ENCODE data around the gene NPHP3.
"Not testable (repeated sequence)": the region's sequence is repeated elsewhere in the genome, so short reads cannot be mapped to it uniquely, and the experiment has no call there.

Gene NPHP3

GRCh38 chr3:132722165-132723023 is at the start of gene NPHP3:
NPHP3 (minus strand) TSS chr3:132722409; CDS start chr3:132722355, 54 bp downstream.
- DNase-seq (ENCODE audit: low spot score) = peak; percentile 98

- no peak for DNase-seq (ENCODE audit: low spot score)
Measured at GRCh38 chr3:132758740-132759139, 36.5 kb upstream of the NPHP3 start.

- DNase-seq (ENCODE audit: low spot score) = no peak
Measured at GRCh38 chr3:132756108-132756650, 34.0 kb upstream of the NPHP3 start.

- DNase-seq (ENCODE audit: low spot score) = no peak
Measured at GRCh38 chr3:132753946-132754345, 31.7 kb upstream of the NPHP3 start.

GRCh38 chr3:132749786-132750185 is 27.6 kb upstream of the NPHP3 start:
- DNase-seq (ENCODE audit: low spot score) = no peak

- not testable (repeated sequence) for DNase-seq (ENCODE audit: low spot score)
Measured at GRCh38 chr3:132746720-132747119, 24.5 kb upstream of the NPHP3 start.

- no peak for DNase-seq (ENCODE audit: low spot score)
Measured at GRCh38 chr3:132738314-132738713, 16.1 kb upstream of the NPHP3 start.

GRCh38 chr3:132735589-132735988 is 13.4 kb upstream of the NPHP3 start:
- DNase-seq (ENCODE audit: low spot score) = no peak

GRCh38 chr3:132730891-132731580 is 8.8 kb upstream of the NPHP3 start:
- DNase-seq (ENCODE audit: low spot score) = peak; percentile 41

- no peak for DNase-seq (ENCODE audit: low spot score)
Measured at GRCh38 chr3:132726341-132726823, 4.2 kb upstream of the NPHP3 start.

- DNase-seq (ENCODE audit: low spot score) = peak; percentile 3
Measured at GRCh38 chr3:132723024-132723950, 1.1 kb upstream of the NPHP3 start.

GRCh38 chr3:132721479-132722164 is 587 bp downstream of the NPHP3 start:
- peak; percentile 66 for DNase-seq (ENCODE audit: low spot score)

GRCh38 chr3:132720228-132720627 is 2.0 kb downstream of the NPHP3 start:
- no peak for DNase-seq (ENCODE audit: low spot score)

- no peak for DNase-seq (ENCODE audit: low spot score)
Measured at GRCh38 chr3:132716372-132716771, 5.8 kb downstream of the NPHP3 start.

GRCh38 chr3:132713977-132714727 is 8.1 kb downstream of the NPHP3 start:
- DNase-seq (ENCODE audit: low spot score) = no peak

GRCh38 chr3:132710311-132710710 is 11.9 kb downstream of the NPHP3 start:
- DNase-seq (ENCODE audit: low spot score) = no peak

- DNase-seq (ENCODE audit: low spot score) = no peak
Measured at GRCh38 chr3:132709761-132710160, 12.4 kb downstream of the NPHP3 start.

- DNase-seq (ENCODE audit: low spot score) = no peak
Measured at GRCh38 chr3:132703733-132704132, 18.5 kb downstream of the NPHP3 start.

GRCh38 chr3:132695422-132695821 is 26.8 kb downstream of the NPHP3 start:
- no peak for DNase-seq (ENCODE audit: low spot score)

- no peak for DNase-seq (ENCODE audit: low spot score)
Measured at GRCh38 chr3:132694991-132695390, 27.2 kb downstream of the NPHP3 start.
